ENCODE data around the gene VILL.
"Not testable (repeated sequence)": the region's sequence is repeated elsewhere in the genome, so short reads cannot be mapped to it uniquely, and the experiment has no call there.

Gene VILL

GRCh38 chr3:38019658-38020341, 29.2 kb downstream of the VILL start:
- no peak for DNase-seq

DNA sequence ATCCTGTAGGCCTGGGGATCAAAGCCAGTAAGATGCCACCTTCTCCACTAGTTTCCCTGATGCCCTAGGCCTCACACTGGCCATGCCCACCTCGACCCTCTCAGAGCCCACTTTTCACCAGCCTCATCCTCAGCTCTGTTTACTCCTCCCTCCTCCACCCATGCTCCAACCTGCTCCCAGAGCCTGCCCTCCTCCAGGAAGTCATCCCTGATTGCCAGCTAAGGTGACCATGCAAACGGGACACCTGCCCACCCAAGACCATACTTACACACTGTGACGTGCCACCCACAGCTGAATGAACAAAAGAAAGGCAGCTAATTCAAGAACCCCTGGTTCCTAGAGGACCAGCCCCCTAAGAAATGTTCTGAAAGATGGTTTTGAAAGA, 29.7 kb downstream of the VILL start:
- DNase-seq: no peak

DNA sequence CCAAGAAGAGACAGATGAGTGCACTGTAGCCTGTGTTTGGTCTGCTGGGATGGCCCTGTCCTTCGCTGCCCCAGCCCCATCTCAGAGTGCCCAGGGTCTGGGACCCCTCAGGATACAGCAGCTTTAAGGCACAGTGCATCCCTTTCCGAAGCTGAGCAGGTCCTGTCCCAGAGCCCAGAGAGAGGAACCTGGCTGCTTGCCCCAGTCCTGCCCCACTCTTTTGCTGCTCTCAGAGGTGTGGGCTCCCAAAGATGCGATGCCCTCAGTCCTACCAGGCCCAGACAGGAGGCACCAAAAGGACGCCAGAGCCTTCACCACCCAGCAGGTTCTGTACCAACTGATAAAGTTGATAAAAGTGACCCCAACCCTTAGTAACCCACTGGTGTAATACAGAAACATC, 30.6 kb downstream of the VILL start:
- no peak for DNase-seq

DNA sequence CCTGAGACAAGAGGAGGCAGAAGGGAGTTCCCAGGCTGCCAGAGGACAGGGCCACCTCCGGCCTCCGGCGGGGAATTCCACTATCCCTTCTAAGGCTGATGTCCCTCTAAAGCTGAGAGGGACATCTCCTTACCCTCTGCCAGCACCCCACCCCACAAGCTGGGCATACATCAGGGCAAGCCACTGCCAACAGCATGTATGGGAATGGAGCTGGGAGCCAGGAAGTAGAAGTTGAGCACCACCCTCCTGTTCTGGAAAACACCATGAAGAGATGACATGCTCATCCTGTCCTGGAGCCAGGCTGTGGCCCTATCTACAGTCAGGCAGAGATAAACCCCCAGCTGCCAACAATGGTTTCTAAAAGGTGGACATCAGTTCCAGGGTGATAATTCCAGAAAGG, 31.7 kb downstream of the VILL start:
- DNase-seq: peak; percentile 42

DNA sequence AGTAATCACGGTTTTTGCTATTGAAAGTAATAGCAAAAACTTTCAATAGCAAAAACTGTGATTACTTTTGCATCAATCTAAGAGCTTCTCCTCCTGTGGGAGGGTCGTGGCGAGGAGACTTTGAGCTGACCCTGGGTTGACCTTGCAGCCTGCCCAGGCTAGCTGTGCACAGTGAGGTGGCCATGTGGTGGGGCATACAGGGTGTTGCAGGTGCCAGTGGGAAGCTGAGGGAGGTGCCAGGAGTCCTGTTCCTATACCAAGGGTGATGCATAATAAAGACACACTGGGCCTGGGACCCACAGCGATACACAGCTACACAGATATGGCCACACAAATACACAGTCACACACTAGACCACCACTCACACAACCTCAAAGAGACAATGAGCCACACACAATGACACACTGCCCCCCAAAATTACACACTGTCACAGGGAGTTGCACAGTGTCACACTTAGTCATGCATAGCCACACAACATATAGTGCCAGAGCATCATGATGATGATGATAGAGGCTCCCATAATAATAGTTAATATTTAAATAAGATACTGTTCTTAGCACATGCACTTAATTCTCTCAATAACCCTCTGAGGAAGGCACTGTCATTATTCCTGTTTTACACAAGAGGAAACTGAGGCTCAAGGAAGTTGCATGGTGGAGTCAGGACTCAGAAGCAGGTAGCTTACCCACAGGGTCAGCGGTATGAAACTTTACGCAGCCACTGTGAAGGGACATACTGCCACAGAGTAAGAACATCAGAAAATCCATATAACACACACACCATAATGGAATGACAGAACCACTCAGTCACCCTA, 32.5 kb downstream of the VILL start:
- DNase-seq: peak; percentile 51

- no peak for DNase-seq
Measured at GRCh38 chr3:38026856-38027255, 36.3 kb downstream of the VILL start.

DNA sequence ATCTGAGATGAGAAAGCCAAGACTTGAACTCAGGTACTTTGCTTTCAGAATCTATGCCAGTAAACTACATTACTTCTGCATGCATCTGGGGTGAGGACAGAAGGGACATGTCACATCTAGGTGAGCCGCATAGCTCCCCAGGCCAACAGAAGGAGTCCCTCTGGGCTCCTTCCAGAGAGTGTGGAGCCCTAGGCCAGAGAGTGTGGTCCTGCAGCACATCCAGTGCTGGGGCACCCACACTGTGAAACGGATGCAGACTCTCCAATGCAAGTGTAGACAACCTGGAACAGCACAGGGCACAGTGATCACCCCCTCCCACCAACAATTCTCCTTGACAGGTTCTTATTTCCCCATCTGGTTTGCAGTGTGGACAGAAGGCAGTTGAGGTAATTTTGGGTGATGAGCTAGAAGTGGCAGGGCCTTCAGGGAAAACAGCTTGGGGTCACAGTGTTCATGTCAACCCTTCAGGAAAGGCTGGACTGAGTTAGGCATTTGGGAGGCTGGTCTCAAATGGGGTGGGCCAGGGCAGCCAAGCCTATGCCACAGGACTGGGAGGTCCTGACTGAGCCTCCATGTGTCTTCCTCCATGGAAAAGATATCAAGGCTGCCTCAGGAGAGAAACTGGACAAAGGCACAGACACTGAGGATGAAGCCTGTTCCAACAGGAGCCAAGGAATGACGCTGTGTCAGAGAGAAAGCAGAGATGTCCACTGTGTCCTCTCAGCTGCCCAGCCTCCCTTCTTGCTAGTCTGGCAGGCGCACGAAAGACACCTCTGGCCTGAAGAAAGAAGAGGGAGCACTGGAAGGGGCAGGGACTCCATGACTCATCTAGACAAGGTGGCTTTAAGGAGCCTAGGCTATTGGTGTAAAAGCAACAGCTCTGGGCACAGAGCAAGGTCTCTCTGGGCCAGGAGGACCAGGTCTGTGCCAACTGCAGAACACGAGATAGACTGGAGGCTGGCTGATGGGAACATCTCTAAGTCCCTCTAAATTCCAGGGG, 37.2 kb downstream of the VILL start:
- no peak for DNase-seq

DNA sequence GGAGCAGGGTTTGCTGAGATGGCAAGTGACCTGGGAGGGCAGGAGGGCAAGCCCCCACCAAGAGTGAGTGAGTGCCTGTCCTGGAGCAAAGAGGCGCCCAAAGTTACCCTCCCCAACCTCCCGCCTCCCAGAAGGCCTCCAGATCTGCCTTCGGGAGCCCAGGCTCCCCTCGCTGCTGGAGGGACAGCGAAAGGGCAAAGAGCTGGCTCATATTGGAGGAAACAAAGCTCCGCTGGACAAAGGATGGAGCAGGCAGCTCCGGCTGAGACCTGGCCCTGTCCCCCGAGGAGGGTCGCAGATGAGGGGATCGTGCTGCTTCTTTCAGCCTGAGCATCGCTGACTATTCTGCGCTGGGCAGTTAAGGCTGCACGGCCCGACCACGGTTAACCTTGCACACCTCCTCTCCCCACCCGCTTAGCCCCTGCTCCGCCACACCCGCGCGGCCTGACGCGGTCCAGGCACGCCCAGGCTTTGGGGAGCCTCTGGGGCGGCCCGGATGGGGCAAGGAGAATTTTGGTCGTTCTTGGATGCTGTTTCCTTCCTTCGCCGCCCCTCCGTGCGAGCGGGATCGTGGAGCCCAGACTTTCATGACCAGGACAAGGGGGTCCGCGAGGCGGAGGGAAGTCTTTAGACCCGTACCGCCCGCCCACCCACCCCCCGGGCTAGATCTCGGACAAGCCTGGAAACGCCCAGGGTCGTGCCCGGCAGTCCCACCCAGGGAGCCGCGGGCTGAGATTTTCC, 38.2 kb downstream of the VILL start:
- no peak for DNase-seq

GRCh38 chr3:38029400-38030125, 39.0 kb downstream of the VILL start, which contains the start of gene PLCD1:
PLCD1 (minus strand) TSS chr3:38029642; CDS start chr3:38029539, 103 bp downstream.
- no peak for DNase-seq

- DNase-seq: no peak
Measured at GRCh38 chr3:38030126-38031021, 39.8 kb downstream of the VILL start.

GRCh38 chr3:38031022-38031994, 40.7 kb downstream of the VILL start:
- DNase-seq: no peak

GRCh38 chr3:38032328-38032865, 41.8 kb downstream of the VILL start:
- DNase-seq: no peak

DNA sequence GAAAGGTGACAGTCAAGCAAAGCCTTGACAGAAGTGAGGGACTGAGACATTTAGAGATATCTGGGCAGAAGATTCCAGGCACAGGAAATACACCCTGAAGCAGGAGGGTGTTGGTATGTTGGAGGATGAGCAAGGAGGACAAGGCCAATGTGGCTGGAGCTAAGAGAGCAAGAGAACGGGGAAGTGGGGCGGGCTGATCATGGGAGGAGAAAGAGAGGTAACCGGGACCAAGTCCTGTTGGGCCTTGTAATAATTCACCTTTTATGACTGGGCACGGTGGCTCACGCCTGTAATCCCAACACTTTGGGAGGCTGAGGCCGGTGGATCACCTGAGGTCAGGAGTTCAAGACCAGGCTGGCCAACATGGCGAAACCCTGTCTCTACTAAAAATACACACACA, 43.0 kb downstream of the VILL start:
- DNase-seq: not testable (repeated sequence)

DNA sequence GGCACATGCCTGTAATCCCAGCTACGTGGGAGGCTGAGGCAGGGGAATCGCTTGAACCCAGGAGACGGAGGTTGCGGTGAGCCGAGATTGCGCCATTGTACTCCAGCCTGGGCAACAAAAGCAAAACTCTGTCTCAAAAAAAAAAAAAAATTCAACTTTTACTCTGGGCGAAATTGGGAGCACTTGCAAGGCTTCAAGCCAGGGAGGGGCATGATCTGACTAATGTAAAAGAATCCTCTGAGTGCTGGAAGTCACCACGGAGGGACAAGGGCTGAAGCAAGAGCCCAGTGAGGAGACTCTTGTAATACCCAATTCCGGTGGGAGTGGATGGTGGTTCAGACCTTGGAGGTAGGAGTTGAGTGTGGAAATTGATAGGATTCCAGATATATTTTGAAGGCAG, 43.7 kb downstream of the VILL start:
- not testable (repeated sequence) for DNase-seq

DNA sequence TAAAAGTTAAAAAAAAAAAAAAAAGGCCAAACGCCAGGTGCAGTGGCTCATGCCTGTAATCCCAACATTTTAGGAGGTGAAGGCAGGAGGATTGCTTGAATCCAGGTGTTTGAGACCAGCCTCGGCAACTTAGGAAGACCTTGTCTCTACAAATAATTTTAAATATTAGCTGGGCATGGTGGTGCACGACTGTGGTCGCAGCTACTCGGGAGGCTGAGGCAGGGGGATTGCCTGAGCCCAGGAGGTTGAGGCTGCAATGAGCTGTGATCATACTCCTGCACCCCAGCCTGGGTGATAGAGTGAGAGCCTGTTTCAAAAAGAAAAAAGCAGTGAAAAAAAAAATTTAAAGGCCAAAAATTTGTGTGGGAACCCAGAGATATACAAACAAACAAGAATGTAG, 45.7 kb downstream of the VILL start:
- DNase-seq: no peak

DNA sequence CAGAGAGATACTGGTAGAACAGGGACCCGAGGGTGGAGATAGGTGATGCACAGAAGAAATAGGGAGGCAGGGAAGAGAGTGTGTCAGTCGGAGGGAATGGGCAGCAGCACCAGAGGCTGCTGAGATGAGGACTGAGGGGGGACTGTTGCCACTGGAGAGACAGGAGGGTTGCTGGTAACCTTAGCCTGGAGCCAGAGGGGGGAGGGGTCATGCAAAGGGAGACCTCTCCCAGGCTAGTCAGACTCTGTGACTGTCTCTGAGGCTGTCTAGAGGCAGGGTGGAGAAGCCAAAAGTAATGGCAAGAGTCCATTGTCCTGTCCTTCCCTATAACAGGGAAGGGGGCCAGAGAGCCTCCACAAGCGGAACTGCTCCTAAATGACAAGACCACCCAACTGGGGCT, 46.3 kb downstream of the VILL start:
- DNase-seq: no peak

DNA sequence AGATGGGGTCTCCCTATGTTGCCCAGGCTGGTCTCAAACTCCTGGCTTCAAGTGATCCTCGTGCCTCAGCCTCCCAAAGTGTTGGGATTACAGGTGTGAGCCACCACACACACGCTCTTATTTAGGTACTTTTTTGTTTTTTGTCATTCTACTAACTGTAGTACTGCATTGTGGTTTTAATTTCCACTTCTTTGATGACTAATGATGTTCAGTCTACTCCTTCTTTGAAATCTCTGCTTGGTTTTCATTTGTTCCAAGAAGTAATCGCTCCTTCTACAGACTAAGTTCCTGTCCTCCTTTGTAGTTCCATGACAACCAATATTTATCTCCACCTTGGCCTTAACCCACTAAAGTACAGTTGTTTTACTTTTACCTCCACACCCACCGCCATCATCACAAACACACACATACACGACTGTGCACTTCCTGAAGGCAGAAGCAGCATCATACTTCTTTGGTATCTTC, 47.9 kb downstream of the VILL start:
- no peak for DNase-seq

DNA sequence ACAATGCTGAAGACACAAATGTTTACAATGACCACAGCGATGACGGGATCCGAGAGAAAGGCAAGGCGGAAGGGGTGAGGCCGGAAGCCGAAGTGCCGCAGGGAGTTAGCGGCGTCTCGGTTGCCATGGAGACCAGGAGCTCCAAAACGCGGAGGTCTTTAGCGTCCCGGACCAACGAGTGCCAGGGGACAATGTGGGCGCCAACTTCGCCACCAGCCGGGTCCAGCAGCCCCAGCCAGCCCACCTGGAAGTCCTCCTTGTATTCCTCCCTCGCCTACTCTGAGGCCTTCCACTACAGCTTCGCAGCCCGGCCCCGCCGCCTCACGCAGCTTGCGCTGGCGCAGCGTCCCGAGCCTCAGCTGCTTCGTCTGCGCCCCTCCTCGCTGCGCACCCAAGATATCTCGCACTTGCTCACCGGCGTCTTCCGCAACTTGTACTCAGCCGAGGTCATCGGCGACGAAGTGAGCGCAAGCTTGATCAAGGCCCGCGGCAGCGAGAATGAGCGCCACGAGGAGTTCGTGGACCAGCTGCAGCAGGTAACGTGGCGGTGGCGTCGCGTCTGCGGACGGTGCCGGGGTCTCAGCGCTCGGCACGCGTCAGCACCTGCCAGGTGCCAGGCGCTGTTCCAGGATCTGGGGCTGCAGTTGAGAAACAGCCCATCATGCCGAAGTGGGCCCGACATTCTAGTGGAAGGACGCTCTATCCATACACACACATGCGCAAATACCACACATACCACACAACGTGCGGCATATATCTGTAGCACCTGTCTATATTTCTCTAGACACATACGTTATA, 48.7 kb downstream of the VILL start, which contains the start of gene DLEC1:
DLEC1 (plus strand) TSS at position 108 of the 798 bp plus-strand sequence; CDS start at position 126, 18 bp downstream.
- peak; percentile 87 for DNase-seq
